ENCODE measurements around the gene SLC38A8.

DNA sequence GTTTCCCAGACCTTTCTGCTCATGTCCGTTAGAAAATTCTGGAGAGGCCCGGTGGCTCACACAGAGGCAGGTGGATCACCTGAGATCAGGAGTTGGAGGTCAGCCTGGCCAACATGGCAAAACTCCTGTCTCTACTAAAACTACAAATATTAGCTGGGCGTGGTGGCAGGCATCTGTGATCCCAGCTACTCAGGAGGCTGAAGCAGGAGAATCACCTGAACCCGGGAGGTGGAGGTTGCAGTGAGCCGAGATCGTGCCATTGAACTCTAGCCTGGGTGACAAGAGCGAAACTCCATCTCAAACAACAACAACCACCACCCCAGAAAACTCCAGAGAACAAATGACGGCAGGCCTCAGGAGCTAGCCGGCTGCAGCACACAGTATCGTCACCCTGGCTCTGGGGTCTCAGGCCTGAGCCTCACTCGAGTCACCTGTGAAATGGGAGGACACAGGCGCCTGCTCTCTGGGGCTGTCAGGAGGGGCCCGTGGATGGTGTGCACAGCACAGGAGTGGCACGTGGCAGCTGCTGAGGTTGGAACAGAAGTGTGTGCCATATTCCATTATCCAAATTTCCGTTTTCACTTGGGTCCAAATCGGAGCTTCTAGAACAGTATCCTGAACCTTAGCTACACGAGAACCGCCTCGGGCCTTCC lies 3.3 kb upstream of the SLC38A8 start:
- TF ChIP-seq, protein P1, sequence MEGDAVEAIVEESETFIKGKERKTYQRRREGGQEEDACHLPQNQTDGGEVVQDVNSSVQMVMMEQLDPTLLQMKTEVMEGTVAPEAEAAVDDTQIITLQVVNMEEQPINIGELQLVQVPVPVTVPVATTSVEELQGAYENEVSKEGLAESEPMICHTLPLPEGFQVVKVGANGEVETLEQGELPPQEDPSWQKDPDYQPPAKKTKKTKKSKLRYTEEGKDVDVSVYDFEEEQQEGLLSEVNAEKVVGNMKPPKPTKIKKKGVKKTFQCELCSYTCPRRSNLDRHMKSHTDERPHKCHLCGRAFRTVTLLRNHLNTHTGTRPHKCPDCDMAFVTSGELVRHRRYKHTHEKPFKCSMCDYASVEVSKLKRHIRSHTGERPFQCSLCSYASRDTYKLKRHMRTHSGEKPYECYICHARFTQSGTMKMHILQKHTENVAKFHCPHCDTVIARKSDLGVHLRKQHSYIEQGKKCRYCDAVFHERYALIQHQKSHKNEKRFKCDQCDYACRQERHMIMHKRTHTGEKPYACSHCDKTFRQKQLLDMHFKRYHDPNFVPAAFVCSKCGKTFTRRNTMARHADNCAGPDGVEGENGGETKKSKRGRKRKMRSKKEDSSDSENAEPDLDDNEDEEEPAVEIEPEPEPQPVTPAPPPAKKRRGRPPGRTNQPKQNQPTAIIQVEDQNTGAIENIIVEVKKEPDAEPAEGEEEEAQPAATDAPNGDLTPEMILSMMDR (IDR thresholded peaks at IDR 0.05; ENCODE audit: low read depth, low read length): no peak
- TF ChIP-seq EZH2phosphoT487 (IDR thresholded peaks at IDR 0.05; ENCODE audit: low read depth): no peak
